GM10847 (cell line): ENCODE results near the gene GSTO1.

Source experiments
- POLR2A ChIP-seq: IDR thresholded peaks from 2 replicates; pipeline ENCODE4 v1.6.1; 2011; ENCODE audit not compliant: insufficient read length; ENCODE audit errors: extremely low read depth

Gene GSTO1

GRCh38 chr10:104264783-104265182 lies 10.1 kb downstream of the GSTO1 start:
- TF ChIP-seq POLR2A: no peak

DNA sequence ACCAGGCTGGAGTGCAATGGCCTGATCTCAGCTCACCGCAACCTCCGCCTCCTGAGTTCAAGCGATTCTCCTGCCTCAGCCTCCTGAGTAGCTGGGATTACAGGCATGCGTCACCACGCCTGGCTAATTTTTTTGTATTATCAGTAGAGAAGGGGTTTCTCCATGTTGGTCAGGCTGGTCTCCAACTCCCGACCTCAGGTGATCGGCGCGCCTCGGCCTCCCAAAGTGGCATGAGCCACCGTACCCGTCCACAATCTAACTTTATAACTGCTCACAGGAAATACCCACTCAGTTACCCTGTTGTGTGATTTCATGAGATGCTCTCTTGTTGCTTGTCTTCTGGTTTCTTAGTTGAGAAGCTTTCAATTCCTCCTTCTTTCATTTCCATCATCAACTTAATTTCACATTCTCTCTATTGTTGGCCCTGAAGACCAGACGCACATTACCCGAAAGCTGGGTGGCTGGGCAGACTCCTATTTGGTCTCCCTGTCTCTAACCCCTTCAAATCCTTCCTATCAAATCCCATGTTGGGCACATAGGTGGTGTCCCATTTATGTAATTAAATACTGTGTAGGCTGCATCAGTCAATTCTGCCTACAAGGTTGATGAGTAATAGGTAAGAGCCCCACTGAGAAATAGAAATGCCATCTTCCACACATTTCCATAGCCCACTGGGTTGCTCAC lies 13.2 kb downstream of the GSTO1 start:
- no peak for TF ChIP-seq POLR2A

DNA sequence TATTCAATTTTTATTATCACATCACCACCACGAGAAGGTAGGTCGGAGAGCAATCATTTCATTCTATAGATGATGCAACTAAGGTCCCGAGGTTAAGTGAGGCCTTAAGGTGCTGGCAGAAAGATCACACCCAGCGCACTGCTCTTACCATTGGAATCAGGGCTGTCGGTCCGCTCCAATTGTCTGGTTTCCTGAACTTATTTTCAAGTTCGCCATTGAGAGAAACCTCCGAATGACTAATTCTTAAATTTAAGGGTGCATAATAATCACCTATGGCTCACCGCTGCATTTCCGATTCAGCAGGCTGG lies 13.7 kb downstream of the GSTO1 start:
- no peak for TF ChIP-seq POLR2A

DNA sequence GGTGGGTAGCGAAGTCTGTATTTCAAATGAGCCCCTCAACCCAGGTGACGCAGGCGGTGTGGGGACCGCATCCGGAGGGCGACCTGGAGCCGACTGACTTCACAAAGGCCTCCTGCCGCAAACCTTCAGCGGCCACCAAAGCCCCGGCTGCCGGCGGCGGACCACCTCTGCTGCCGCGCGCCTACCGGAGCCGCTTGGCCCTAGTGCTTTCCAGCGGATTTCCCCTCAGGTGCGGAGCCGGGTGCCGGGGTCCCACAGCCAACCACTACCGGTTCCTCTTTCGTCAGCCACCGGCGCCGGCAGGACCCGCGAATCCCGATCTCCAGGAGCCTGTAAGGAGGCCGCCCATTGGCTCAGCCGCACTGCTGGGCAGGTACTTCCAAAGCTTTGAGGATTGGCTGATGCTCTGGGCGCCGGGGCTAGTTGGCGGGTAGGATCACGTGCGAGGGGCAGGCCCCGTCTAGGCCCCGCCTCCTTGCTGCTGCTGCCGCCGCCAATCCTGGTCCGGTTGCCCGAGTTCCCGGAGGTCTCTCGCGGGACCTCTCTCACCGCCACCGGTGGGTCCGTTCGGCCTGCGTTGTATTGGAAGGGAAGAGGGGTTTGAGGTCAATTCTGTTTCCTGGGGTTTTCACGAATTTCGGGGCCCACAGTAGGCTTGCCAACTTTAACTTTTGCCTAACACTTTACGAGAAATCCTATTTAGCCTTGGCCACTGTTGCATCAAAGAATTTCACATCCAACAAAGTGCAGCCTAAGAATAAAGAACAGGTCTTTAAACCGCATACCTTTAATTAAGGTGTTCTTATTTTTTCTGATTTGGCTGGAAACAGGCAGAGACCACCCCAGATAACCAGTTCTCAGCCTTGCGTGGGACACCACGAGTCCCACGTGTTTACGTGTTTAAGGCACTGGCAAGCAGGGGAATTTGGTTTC lies 14.3 kb downstream of the GSTO1 start, which contains the start of gene GSTO2:
TSS of gene GSTO2 (plus strand) at position 472 of the 933 bp plus-strand sequence. CDS start 5,732 bp downstream, outside the sequence.
- peak; percentile 92 for TF ChIP-seq POLR2A

DNA sequence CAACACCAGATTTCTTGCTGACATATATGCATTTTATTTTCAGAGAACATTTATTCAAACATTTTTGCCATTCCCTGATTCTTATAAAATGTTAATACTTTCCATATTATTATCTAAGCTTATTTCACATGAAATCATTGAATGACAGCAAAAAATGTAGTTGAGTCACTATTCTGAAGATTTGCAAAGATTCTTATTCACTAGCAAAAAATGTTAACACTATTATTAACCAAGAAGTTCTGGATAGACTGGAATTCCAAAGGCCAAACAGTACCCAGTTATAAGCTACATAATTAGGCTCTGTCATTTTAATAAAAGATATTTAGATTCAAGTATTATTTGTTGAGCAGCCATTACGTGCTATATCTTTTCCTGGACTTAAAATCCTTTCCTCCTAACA lies 18.6 kb downstream of the GSTO1 start:
- TF ChIP-seq POLR2A: no peak

- TF ChIP-seq POLR2A: no peak
Observed at GRCh38 chr10:104273899-104274575, 19.3 kb downstream of the GSTO1 start.

GRCh38 chr10:104274762-104275721 lies 20.4 kb downstream of the GSTO1 start:
- no peak for TF ChIP-seq POLR2A

GRCh38 chr10:104276192-104276591 lies 21.5 kb downstream of the GSTO1 start:
- no peak for TF ChIP-seq POLR2A

- no peak for TF ChIP-seq POLR2A
Observed at GRCh38 chr10:104277785-104278184, 23.1 kb downstream of the GSTO1 start.

DNA sequence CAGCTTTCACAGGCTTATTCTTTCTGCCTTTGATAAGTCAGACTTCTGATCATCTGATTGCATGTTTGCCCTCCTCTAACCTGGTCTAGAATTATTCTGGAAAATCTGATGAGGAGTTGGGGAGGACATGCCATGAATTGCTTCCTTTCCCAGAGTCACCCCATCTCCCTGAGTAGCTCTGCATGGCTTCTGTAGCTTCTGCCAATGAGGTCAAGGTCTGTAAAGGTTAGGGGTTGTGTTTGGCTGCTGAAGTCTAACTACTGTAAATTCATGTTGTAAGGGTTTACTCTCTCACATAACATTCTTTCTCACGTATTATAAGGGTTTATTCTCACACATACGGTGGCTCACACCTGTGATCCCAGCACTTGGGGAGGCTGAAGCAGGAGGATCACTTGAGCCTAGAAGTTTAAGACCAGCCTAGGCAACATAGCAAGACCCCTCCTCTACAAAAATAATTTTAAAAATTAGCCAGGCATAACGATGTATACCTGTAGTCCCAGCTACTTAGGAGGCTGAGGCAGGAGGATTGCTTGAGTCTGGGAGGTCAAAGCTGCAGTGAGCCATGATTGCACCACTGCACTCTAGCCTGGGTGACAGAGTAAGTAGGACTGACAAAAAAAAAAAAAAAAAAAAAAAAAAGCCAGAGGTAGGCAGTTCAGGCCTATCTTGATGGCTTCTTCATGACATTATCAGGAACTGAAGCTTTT lies 25.0 kb downstream of the GSTO1 start:
- no peak for TF ChIP-seq POLR2A

- TF ChIP-seq POLR2A: no peak
Observed at GRCh38 chr10:104281694-104282093, 27.0 kb downstream of the GSTO1 start.

GRCh38 chr10:104284846-104285245 lies 30.2 kb downstream of the GSTO1 start:
- TF ChIP-seq POLR2A: no peak

- no peak for TF ChIP-seq POLR2A
Observed at GRCh38 chr10:104286939-104287338, 32.2 kb downstream of the GSTO1 start.

DNA sequence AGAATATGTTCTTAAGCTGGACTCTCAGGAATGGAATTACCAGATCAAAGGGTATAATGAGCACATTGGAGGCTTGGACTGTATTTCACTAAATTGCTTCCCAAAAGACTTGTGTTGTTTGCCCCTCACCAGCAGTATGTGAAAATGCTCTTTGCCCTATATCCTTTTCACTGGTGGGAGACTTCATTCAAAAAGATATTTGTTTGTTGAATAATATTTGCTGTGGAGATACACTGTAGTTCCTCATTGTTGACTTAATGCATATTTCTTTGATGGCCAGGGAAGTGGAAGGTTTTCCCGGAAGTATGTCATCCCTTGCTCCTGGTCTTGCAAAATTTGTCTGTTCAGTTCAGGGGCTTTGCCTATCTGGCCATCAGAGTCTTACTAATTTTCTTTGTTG lies 33.7 kb downstream of the GSTO1 start:
- no peak for TF ChIP-seq POLR2A

DNA sequence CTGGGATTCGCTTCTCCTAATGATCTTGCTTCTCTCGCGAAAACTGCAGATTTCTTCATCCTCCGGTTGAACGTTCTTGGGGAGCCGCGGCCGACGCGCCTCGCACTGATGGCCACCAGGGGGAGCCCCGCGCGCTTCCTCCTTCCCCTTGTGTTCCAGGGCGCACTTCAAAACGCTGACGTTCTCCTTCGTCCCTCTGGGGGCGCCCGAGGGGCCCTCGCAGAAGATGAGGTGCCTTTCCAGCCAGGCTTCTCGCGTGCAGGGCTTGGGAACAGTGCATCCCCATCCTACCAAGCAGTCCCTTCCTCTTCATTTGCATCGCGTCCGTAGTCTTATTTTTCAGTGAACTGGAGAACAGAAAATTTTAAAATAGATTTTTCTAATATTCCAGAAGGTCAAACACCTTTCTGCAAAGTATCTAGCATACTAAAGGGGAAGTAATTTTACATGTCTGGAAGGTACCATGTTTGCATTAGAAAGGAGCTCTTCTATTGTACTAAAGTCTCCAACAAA lies 36.8 kb downstream of the GSTO1 start:
- no peak for TF ChIP-seq POLR2A
